Neural progenitor cell (in vitro differentiated cells): Measurements from ENCODE around the gene STK38.

Experiments
- EZH2 ChIP-seq: fragments of 200-600 bp; sonication (generic); IDR thresholded peaks from 2 replicates; pipeline ENCODE4 v1.6.1; 2017; ENCODE audit warnings: antibody characterized with exemption, mild to moderate bottlenecking, moderate library complexity
- EZH2phosphoT487 ChIP-seq: fragments of 200-600 bp; sonication (generic); IDR thresholded peaks from 2 replicates; pipeline ENCODE4 v1.6.1; 2017; ENCODE audit warnings: antibody characterized with exemption
- TF ChIP-seq, protein P1 (sequence below): fragments of 200-600 bp; sonication (generic); IDR thresholded peaks from 2 replicates; pipeline ENCODE4 v1.5.1; 2017; ENCODE audit warnings: antibody characterized with exemption, mild to moderate bottlenecking

DNA sequence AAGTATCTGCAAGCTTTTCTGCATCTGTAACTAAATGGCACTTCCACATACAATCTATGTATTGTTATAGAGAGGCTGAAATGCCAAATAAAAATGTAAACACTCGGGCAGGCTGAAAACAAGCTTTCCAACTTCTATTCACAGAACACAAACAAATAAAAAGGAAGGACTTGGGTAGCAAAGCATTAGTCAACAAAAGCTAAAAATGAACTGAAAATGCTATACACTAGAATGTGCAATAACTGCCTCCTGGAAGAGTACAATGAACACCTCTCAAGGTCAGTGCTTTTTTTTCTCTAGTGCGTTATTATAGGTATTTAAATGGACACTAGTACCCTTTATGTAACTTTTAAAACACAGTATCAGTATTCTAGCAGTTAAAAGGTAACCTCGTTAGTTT, 31.4 kb downstream of the STK38 start:
- TF ChIP-seq, protein P1, sequence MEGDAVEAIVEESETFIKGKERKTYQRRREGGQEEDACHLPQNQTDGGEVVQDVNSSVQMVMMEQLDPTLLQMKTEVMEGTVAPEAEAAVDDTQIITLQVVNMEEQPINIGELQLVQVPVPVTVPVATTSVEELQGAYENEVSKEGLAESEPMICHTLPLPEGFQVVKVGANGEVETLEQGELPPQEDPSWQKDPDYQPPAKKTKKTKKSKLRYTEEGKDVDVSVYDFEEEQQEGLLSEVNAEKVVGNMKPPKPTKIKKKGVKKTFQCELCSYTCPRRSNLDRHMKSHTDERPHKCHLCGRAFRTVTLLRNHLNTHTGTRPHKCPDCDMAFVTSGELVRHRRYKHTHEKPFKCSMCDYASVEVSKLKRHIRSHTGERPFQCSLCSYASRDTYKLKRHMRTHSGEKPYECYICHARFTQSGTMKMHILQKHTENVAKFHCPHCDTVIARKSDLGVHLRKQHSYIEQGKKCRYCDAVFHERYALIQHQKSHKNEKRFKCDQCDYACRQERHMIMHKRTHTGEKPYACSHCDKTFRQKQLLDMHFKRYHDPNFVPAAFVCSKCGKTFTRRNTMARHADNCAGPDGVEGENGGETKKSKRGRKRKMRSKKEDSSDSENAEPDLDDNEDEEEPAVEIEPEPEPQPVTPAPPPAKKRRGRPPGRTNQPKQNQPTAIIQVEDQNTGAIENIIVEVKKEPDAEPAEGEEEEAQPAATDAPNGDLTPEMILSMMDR = no peak
- no peak for TF ChIP-seq EZH2
- no peak for TF ChIP-seq EZH2phosphoT487
